A673 (cell line): Measurements from ENCODE around the gene PPP2R5C.

Experiments used
- CTCF ChIP-seq: fragments of 300-800, 200-600 bp; sonication (generic); conservative IDR thresholded peaks from 2 replicates; pipeline ENCODE4 v1.5.1; 2017; ENCODE audit warnings: low read depth, mild to moderate bottlenecking, antibody characterized with exemption, low read length, moderate library complexity, mixed read lengths
- EZH2 ChIP-seq: fragments of 200-600 bp; sonication (generic); IDR thresholded peaks from 2 replicates; pipeline ENCODE4 v1.6.1; 2017; ENCODE audit warnings: borderline replicate concordance, low read depth, mild to moderate bottlenecking, mixed read lengths, antibody characterized with exemption, low read length; ENCODE audit not compliant: poor library complexity, severe bottlenecking

- no peak for TF ChIP-seq EZH2
- TF ChIP-seq CTCF, result 0 out of 2 replicates have a peak, but pooled peaks have one; percentile 17
Observed at GRCh38 chr14:101889898-101890297, 128.4 kb downstream of the PPP2R5C start.
